ENCODE data around the gene MPND.

MPND gene

DNA sequence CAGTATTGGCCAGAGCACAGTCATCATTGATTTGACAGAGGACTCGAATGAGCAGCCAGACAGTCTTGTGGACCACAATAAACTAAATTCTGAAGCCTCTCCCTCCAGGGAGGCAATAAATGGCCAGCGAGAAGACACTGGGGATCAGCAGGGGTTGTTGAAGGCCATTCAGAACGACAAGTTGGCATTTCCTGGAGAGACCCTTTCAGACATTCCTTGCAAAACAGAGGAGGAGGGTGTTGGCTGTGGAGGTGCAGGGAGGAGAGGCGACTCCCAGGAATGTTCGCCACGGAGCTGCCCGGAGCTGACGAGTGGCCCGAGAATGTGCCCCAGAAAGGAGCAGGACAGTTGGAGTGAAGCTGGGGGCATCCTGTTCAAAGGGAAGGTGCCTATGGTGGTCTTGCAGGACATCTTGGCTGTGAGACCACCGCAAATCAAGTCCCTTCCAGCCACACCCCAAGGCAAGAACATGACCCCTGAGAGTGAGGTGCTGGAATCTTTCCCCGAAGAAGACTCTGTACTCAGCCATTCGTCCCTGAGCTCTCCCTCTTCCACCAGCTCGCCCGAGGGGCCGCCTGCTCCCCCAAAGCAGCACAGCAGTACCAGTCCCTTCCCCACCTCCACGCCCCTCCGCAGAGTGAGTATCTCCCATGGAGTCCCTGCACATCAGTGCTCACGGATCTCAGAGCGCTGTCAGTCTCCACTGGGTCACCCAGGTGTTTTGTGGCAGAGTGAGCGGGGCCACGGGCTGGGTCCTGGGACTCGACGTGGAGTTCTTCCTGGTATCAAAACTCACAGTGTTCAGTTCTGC is 66.0 kb downstream of the MPND start:
- DNase-seq, result no peak

All from NCI-H1048 (cell line).